ENCODE results near the gene ELMO1. TPM values are rescaled to one million over a fixed set of nuclear protein-coding genes. Genes with fewer than 3 reads are reported as not detected.

Gene ELMO1
- total and polyA plus RNA-seq, 10 of the 15 experiments (the other 5 are each of a cell fraction or from before 2014, with no cell fraction given) = 22.6 to 85.9 (median 56.6) TPM

- H3K79me2 ChIP-seq (ENCODE audit: control insufficient read depth, insufficient read depth, low read length) = no peaks in the 10 kb centered on the region
- DNase-seq (ENCODE audit: low read depth, low spot score) (no peak), ATAC-seq (no peak), FAIRE-seq (no peak)
- H3K27me3 ChIP-seq (replicated peaks in 1 of 2; ENCODE audit: control insufficient read depth in 2 of 2, insufficient read depth in 2 of 2, low read length in 1 of 2) = no peaks in the 10 kb centered on the region
- no peak overlapping the region for H3K4me3 ChIP-seq
- ChIA-PET RAD21 (ENCODE audit: unreplicated experiment) (no interaction called here), SMC1A (ENCODE audit: uncharacterized antibody, unreplicated experiment) (no interaction called here), POLR2A (no interaction called here), CTCF (no interaction called here)
- no peak overlapping the region for H2AFZ ChIP-seq (ENCODE audit: control insufficient read depth, low read depth, low read length)
- H3K27ac ChIP-seq (ENCODE audit: control insufficient read depth, insufficient read depth) = no peak overlapping the region
- H3K4me1 ChIP-seq (ENCODE audit: control insufficient read depth, insufficient read depth, low read length) = peaks cover 5% of the 10 kb centered on the region; the same call in 1 of the 2 replicates
- no peak overlapping the region for H3K9ac ChIP-seq (ENCODE audit: control insufficient read depth, insufficient read depth, low read length)
- H3K36me3 ChIP-seq (ENCODE audit: control insufficient read depth in 2 of 2, insufficient read depth in 2 of 2, low read length in 1 of 2) = no peaks in the 10 kb centered on the region
- TF ChIP-seq BCLAF1 (IDR thresholded peaks at IDR 0.05) (no peak), YY1 (IDR thresholded peaks at IDR 0.05; ENCODE audit: low read depth, low read length) (no peak), FOS (IDR thresholded peaks at IDR 0.05; ENCODE audit: borderline replicate concordance, extremely low read depth, insufficient read length) (no peak), ESRRA (IDR thresholded peaks at IDR 0.05; ENCODE audit: low read length) (no peak), RFX5 (IDR thresholded peaks at IDR 0.05; ENCODE audit: low read depth, low read length) (no peak), ZBTB33 (IDR thresholded peaks at IDR 0.05) (no peak), POLR2A (IDR thresholded peaks at IDR 0.05; ENCODE audit: low read depth, low read length) (no peak), NFYB (IDR thresholded peaks at IDR 0.05; ENCODE audit: insufficient read depth, low read depth, low read length) (no peak), E4F1 (IDR thresholded peaks at IDR 0.05; ENCODE audit: borderline replicate concordance, partially characterized antibody) (no peak), NRF1 (conservative IDR thresholded peaks at IDR 0.05; ENCODE audit: low read depth, low read length) (no peak), ZNF24 (IDR thresholded peaks at IDR 0.05) (no peak), BCL11A (IDR thresholded peaks at IDR 0.05; ENCODE audit: low read depth, low read length) (no peak), TCF3 (IDR thresholded peaks at IDR 0.05; ENCODE audit: borderline replicate concordance, insufficient read depth, low read depth, low read length) (no peak), CREM (IDR thresholded peaks at IDR 0.05; ENCODE audit: low read depth) (no peak), CHD2 (IDR thresholded peaks at IDR 0.05; ENCODE audit: borderline replicate concordance, low read depth, low read length) (no peak), TARDBP (IDR thresholded peaks at IDR 0.05; ENCODE audit: borderline replicate concordance) (no peak)
- no peaks in the 10 kb centered on the region; the same call in 2 of the 3 replicates for H3K9me3 ChIP-seq (replicated peaks; ENCODE audit: control insufficient read depth, insufficient read depth, low read length)
- intact Hi-C loops (cut with micrococcal nuclease; ENCODE audit: unreplicated experiment) (loop anchor here (5.0 kb wide), 1 partner anchor 216 kb away; no protein-coding TSS in a partner anchor), in situ Hi-C loops (cut with MboI) (no loop called here)
- no peak overlapping the region for H3K4me2 ChIP-seq (ENCODE audit: control insufficient read depth, insufficient read depth)
- 100% methylated on average over 3 of the region's 3 CpGs for WGBS (ENCODE audit: insufficient coverage, insufficient replicate concordance, low lambda C conversion rate, missing lambda C conversion rate)
- no TSS peak for BruUV-seq (replicated peaks)
- H4K20me1 ChIP-seq (ENCODE audit: control insufficient read depth, insufficient read depth) = no peaks in the 10 kb centered on the region
These were observed 482.6 kb downstream of the ELMO1 start for GRCh38 chr7:36966039-36966438.

Measured in GM12878 (cell line).